ENCODE data around the gene DCC. TPM values are rescaled to one million over a fixed set of nuclear protein-coding genes. Genes with fewer than 3 reads are reported as not detected.

The DCC gene
- total and polyA plus RNA-seq, 11 donors = 0.02 TPM; not detected in 10

GRCh38 chr18:52325997-52326396, 14.0 kb upstream of the DCC start:
- H3K9me3 ChIP-seq = no peaks in the 10 kb centered on the region
- ATAC-seq (no peak), DNase-seq (no peak)
- intact Hi-C loops (cut with DNase I) = no loop called here
- no peak overlapping the region for H3K4me3 ChIP-seq
- WGBS, 4 donors = 46 to 59% (median 57%) methylated on average over 1 of the region's 1 CpG
- H3K4me1 ChIP-seq = no peaks in the 10 kb centered on the region
- peaks cover 0 to 7% (median 0%) of the 10 kb centered on the region in 9 donors for H3K27me3 ChIP-seq
- H3K27ac ChIP-seq = no peak overlapping the region
- no peaks in the 10 kb centered on the region for H3K36me3 ChIP-seq
- TF ChIP-seq CTCF (IDR thresholded peaks at IDR 0.05) = no peak
- no peak for TF ChIP-seq POLR2A (IDR thresholded peaks at IDR 0.05)

- H3K27me3 ChIP-seq = peaks cover 0 to 21% (median 10%) of the 10 kb centered on the region in 9 donors
- H3K4me3 ChIP-seq = no peak overlapping the region
- no peaks in the 10 kb centered on the region for H3K4me1 ChIP-seq
- H3K36me3 ChIP-seq = no peaks in the 10 kb centered on the region
- intact Hi-C loops (cut with DNase I) = no loop called here
- TF ChIP-seq POLR2A (IDR thresholded peaks at IDR 0.05) (no peak), CTCF (IDR thresholded peaks at IDR 0.05) (no peak)
- ATAC-seq (no peak), DNase-seq (no peak)
- no peak overlapping the region for H3K27ac ChIP-seq
- 38 to 57% (median 49%) methylated on average over 1 of the region's 1 CpG for WGBS, 4 donors
- no peaks in the 10 kb centered on the region for H3K9me3 ChIP-seq
Measured at GRCh38 chr18:52333860-52334259, 6.1 kb upstream of the DCC start.

DNA sequence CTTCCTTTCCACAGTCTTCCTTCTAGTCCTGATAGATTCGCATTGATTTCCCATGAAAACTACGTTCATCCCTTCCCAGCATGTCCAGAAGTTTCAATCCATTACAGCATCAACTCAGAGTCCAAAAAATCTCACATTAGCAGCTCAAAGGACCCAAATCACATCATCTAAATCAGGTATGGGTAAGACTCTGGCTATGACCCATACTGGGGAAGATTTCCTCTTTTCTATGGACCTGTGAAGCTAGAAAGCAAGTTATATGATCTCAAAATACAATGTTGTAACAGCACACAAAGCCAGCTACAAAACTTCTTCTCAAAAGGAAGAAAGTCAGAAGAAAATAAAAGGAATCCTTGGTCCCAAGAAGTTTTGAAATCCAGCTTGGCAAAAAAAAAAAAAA, 5.7 kb upstream of the DCC start:
- intact Hi-C loops (cut with DNase I) = no loop called here
- H3K27ac ChIP-seq = no peak overlapping the region

GRCh38 chr18:52334896-52335295, 5.1 kb upstream of the DCC start:
- no peak for ATAC-seq
- WGBS, 4 donors = 65 to 85% (median 83%) methylated on average over 1 of the region's 1 CpG
- H3K36me3 ChIP-seq = no peaks in the 10 kb centered on the region
- no peaks in the 10 kb centered on the region for H3K9me3 ChIP-seq
- intact Hi-C loops (cut with DNase I) = no loop called here
- no peak overlapping the region for H3K27ac ChIP-seq
- TF ChIP-seq POLR2A (IDR thresholded peaks at IDR 0.05) (no peak), CTCF (IDR thresholded peaks at IDR 0.05) (no peak)
- peaks cover 0 to 32% (median 16%) of the 10 kb centered on the region in 9 donors for H3K27me3 ChIP-seq
- no peak for DNase-seq
- H3K4me1 ChIP-seq = no peaks in the 10 kb centered on the region
- H3K4me3 ChIP-seq = no peak overlapping the region

More for the DNA sequence above, 5.7 kb upstream of the DCC start:
- H3K36me3 ChIP-seq = no peaks in the 10 kb centered on the region
- ATAC-seq (no peak), DNase-seq (no peak)
- no peaks in the 10 kb centered on the region for H3K4me1 ChIP-seq
- WGBS, 4 donors = 69 to 82% (median 72%) methylated on average over 2 of the region's 2 CpGs
- peaks cover 0 to 26% (median 12%) of the 10 kb centered on the region in 9 donors for H3K27me3 ChIP-seq
- H3K9me3 ChIP-seq = no peaks in the 10 kb centered on the region
- no peak overlapping the region for H3K4me3 ChIP-seq
- TF ChIP-seq POLR2A (IDR thresholded peaks at IDR 0.05) (no peak), CTCF (IDR thresholded peaks at IDR 0.05) (no peak)
